ENCODE results near the gene TAF10.

TAF10 gene

GRCh38 chr11:6655790-6656583, 44.0 kb upstream of the TAF10 start, which contains the start of gene DCHS1:
DCHS1 (minus strand) TSS chr11:6655809; CDS start chr11:6641613, 14,196 bp downstream.
- no peak for TF ChIP-seq CTCF (conservative IDR thresholded peaks at IDR 0.05; ENCODE audit: control insufficient read depth, insufficient read depth, low read depth, low read length)
- DNase-seq (ENCODE audit: low read depth) = no peak
- no peak within 1 kb of the TSS for H3K4me3 ChIP-seq (ENCODE audit: control insufficient read depth, low read depth, low read length)

- no peak for DNase-seq (ENCODE audit: low read depth)
- no peak for TF ChIP-seq CTCF (conservative IDR thresholded peaks at IDR 0.05; ENCODE audit: control insufficient read depth, insufficient read depth, low read depth, low read length)
- no peak overlapping the region for H3K4me3 ChIP-seq (ENCODE audit: control insufficient read depth, low read depth, low read length)
Measured at GRCh38 chr11:6655020-6655789, 43.2 kb upstream of the TAF10 start.

- no peak for TF ChIP-seq CTCF (conservative IDR thresholded peaks at IDR 0.05; ENCODE audit: control insufficient read depth, insufficient read depth, low read depth, low read length)
- H3K4me3 ChIP-seq (ENCODE audit: control insufficient read depth, low read depth, low read length) = no peak overlapping the region
- no peak for DNase-seq (ENCODE audit: low read depth)
Measured at GRCh38 chr11:6654281-6655019, 42.4 kb upstream of the TAF10 start.

GRCh38 chr11:6653656-6654055, 41.6 kb upstream of the TAF10 start:
- no peak overlapping the region for H3K4me3 ChIP-seq (ENCODE audit: control insufficient read depth, low read depth, low read length)
- no peak for TF ChIP-seq CTCF (conservative IDR thresholded peaks at IDR 0.05; ENCODE audit: control insufficient read depth, insufficient read depth, low read depth, low read length)
- DNase-seq (ENCODE audit: low read depth) = no peak

- no peak for DNase-seq (ENCODE audit: low read depth)
- no peak overlapping the region for H3K4me3 ChIP-seq (ENCODE audit: control insufficient read depth, low read depth, low read length)
- TF ChIP-seq CTCF (conservative IDR thresholded peaks at IDR 0.05; ENCODE audit: control insufficient read depth, insufficient read depth, low read depth, low read length) = no peak
Measured at GRCh38 chr11:6653097-6653496, 41.1 kb upstream of the TAF10 start.

GRCh38 chr11:6652182-6652581, 40.2 kb upstream of the TAF10 start:
- no peak for DNase-seq (ENCODE audit: low read depth)
- TF ChIP-seq CTCF (conservative IDR thresholded peaks at IDR 0.05; ENCODE audit: control insufficient read depth, insufficient read depth, low read depth, low read length) = no peak
- H3K4me3 ChIP-seq (ENCODE audit: control insufficient read depth, low read depth, low read length) = no peak overlapping the region
